Smooth muscle cell (in vitro differentiated cells): Measurements from ENCODE around the gene ATP5PO. TPM values are rescaled to one million over a fixed set of nuclear protein-coding genes. Genes with fewer than 3 reads are reported as not detected.

Experiments used
- DNase-seq: peaks from one replicate; lab custom pipeline; 2025; ENCODE audit not compliant: unreplicated experiment; lab: John Stamatoyannopoulos, UW
- H2AFZ ChIP-seq: fragments of 200-600 bp; sonication (generic); 2 replicates; pipeline ENCODE4 v1.6.0; 2016; ENCODE audit warnings: antibody characterized with exemption, low read depth, mild to moderate bottlenecking
- H3F3A ChIP-seq: fragments of 200-600 bp; sonication (generic); 2 replicates; pipeline ENCODE4 v1.6.0; 2017; ENCODE audit warnings: antibody characterized with exemption, low read depth
- H3K27ac ChIP-seq: fragments of 200-600 bp; sonication (generic); 2 replicates; pipeline ENCODE4 v1.5.1; 2016; ENCODE audit warnings: low read depth, mild to moderate bottlenecking
- H3K27me3 ChIP-seq: fragments of 200-600 bp; sonication (generic); 2 replicates; pipeline ENCODE4 v1.6.1; 2016; ENCODE audit warnings: low read depth, mild to moderate bottlenecking
- H3K36me3 ChIP-seq: fragments of 200-600 bp; sonication (generic); 2 replicates; pipeline ENCODE4 v1.5.1; 2016; ENCODE audit warnings: low read depth
- H3K4me1 ChIP-seq: fragments of 200-600 bp; sonication (generic); 2 replicates; pipeline ENCODE4 v1.5.1; 2016; ENCODE audit warnings: low read depth
- H3K4me2 ChIP-seq: fragments of 200-600 bp; sonication (generic); 2 replicates; pipeline ENCODE4 v1.6.0; 2016; ENCODE audit warnings: mild to moderate bottlenecking
- H3K4me3 ChIP-seq: fragments of 200-600 bp; sonication (generic); 2 replicates; pipeline ENCODE4 v1.5.1; 2016; ENCODE audit warnings: mild to moderate bottlenecking
- H3K79me2 ChIP-seq: fragments of 200-600 bp; sonication (generic); 2 replicates; pipeline ENCODE4 v1.6.0; 2016; ENCODE audit warnings: low read depth, mild to moderate bottlenecking
- H3K9ac ChIP-seq: fragments of 200-600 bp; sonication (generic); 2 replicates; pipeline ENCODE4 v1.6.0; 2016; ENCODE audit warnings: low read depth
- H3K9me3 ChIP-seq: fragments of 200-600 bp; sonication (generic); replicated peaks from 2 replicates; pipeline ENCODE4 v1.5.1; 2016; ENCODE audit warnings: low read depth
- H4K20me1 ChIP-seq: fragments of 200-600 bp; sonication (generic); 2 replicates; pipeline ENCODE4 v1.6.0; 2016; ENCODE audit warnings: low read depth
- CTCF ChIP-seq: fragments of 200-600 bp; sonication (generic); IDR thresholded peaks from 2 replicates; pipeline ENCODE4 v1.5.1; 2017; ENCODE audit warnings: borderline replicate concordance, mild to moderate bottlenecking, antibody characterized with exemption; ENCODE audit not compliant: insufficient read depth, poor library complexity, severe bottlenecking
- WGBS: methylation state at CpG from one replicate; pipeline ENCODE4 v1.1.7; 2016; ENCODE audit warnings: low lambda C conversion rate; 5-methylcytosine and 5-hydroxymethylcytosine counted together
- polyA plus RNA-seq: library from polyadenylated mRNA; unstranded; fragments of >200 nt; fragmentation: Nextera tagmentation; extraction: Ambion mirVana; gene quantifications from 2 replicates; pipeline ENCODE4 v1.2.1, GENCODE V29; 2016
- total RNA-seq: library from RNA; depleted of rRNA; stranded (reverse); fragments of >200 nt; gene quantifications from 2 replicates; pipeline ENCODE4 v1.2.3, GENCODE V29; 2014

ATP5PO gene
- total and polyA plus RNA-seq, 2 experiments from 2014 or later = 226 to 363 TPM

DNA sequence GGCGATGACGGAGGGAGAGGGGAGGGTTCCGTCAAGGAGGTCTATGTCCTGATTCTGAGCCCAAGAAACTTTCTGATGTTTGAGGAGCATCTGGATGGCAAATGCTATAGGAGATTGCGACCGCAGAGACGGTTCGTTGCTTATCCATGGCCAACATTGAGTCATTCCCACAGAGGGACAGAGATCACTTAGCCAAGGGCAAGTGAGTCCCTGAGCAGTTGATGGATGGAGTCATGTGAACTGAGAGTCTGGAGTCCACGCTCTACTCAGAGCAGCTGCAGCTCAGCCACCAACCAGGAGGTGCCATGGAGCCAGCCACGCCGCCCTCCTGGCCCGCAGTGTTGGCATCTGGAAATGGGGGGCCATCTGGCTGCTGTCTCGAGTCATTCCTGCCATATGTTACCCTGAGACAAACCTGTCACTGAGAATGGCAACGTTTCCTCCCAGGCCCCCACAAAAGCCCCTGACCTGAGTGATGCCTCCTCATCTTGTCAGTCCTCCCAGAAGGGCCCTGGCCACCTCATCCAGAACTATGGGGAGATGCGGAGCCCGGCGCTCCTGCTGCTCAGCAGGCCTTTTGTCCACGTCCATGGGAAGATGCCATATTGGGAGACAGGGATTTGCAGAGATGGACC is 58.6 kb downstream of the ATP5PO start:
- no peak for TF ChIP-seq CTCF
- no peak overlapping the region for H3K4me2 ChIP-seq
- WGBS = 93% methylated on average over 16 of the region's 17 CpGs

GRCh38 chr21:33855190-33855589 is 60.4 kb downstream of the ATP5PO start:
- H3K4me3 ChIP-seq = no peak overlapping the region
- DNase-seq = no peak
- H3K36me3 ChIP-seq = no peaks in the 10 kb centered on the region
- no peak overlapping the region for H3K27ac ChIP-seq
- H4K20me1 ChIP-seq = no peaks in the 10 kb centered on the region
- no peak overlapping the region for H3K4me2 ChIP-seq
- no peaks in the 10 kb centered on the region for H3F3A ChIP-seq
- TF ChIP-seq CTCF = no peak
- 96% methylated on average over 6 of the region's 6 CpGs for WGBS
- peaks cover 11% of the 10 kb centered on the region for H3K4me1 ChIP-seq
- no peak overlapping the region for H3K9ac ChIP-seq
- H3K9me3 ChIP-seq = no peaks in the 10 kb centered on the region
- H3K79me2 ChIP-seq = no peaks in the 10 kb centered on the region
- no peaks in the 10 kb centered on the region for H3K27me3 ChIP-seq
- H2AFZ ChIP-seq = no peak overlapping the region

More for the DNA sequence above, 58.6 kb downstream of the ATP5PO start:
- Histone ChIP-seq H4K20me1 (no peaks in the 10 kb centered on the region), H3K27me3 (no peaks in the 10 kb centered on the region), H3K27ac (no peak overlapping the region), H3K9me3 (no peaks in the 10 kb centered on the region), H3K4me3 (no peak overlapping the region), H3K36me3 (no peaks in the 10 kb centered on the region), H3K79me2 (no peaks in the 10 kb centered on the region), H2AFZ (no peak overlapping the region), H3K9ac (no peak overlapping the region), H3K4me1 (peaks cover 11% of the 10 kb centered on the region), H3F3A (no peaks in the 10 kb centered on the region)
- no peak for DNase-seq

GRCh38 chr21:33854604-33855003 is 61.0 kb downstream of the ATP5PO start:
- H3K9ac ChIP-seq = no peak overlapping the region
- DNase-seq = no peak
- no peak overlapping the region for H2AFZ ChIP-seq
- no peak overlapping the region for H3K4me3 ChIP-seq
- TF ChIP-seq CTCF = no peak
- no peak overlapping the region for H3K4me2 ChIP-seq
- no peaks in the 10 kb centered on the region for H3K79me2 ChIP-seq
- 69% methylated on average over 5 of the region's 5 CpGs for WGBS
- no peaks in the 10 kb centered on the region for H3F3A ChIP-seq
- peaks cover 11% of the 10 kb centered on the region for H3K4me1 ChIP-seq
- no peaks in the 10 kb centered on the region for H4K20me1 ChIP-seq
- no peak overlapping the region for H3K27ac ChIP-seq
- H3K36me3 ChIP-seq = no peaks in the 10 kb centered on the region
- H3K27me3 ChIP-seq = no peaks in the 10 kb centered on the region
- H3K9me3 ChIP-seq = no peaks in the 10 kb centered on the region

Other genes starting within 250 kb of the ATP5PO start
- 44.5 and 47.8 TPM in 2 replicates for gene MRPS6, start 157.8 kb upstream of the ATP5PO start, total RNA-seq
- 142 and 152 TPM in 2 replicates for gene MRPS6, start 157.8 kb upstream of the ATP5PO start, polyA plus RNA-seq
- gene SLC5A3, start 157.8 kb upstream of the ATP5PO start, total RNA-seq = 24.5 and 24.6 TPM in 2 replicates
- gene SLC5A3, start 157.8 kb upstream of the ATP5PO start, polyA plus RNA-seq = 2.0 and 3.2 TPM in 2 replicates